Activated CD8-positive, alpha-beta memory T cell treated with anti-CD3 and anti-CD28 coated beads, Interleukin-2, amount 50 U/mL, for 4 hours (primary cell): Measurements from ENCODE around the gene DEDD2.

Experiments
- DNase-seq: peaks from one replicate; pipeline ENCODE4 v3.0.0-alpha.2; 2020

Gene DEDD2

DNA sequence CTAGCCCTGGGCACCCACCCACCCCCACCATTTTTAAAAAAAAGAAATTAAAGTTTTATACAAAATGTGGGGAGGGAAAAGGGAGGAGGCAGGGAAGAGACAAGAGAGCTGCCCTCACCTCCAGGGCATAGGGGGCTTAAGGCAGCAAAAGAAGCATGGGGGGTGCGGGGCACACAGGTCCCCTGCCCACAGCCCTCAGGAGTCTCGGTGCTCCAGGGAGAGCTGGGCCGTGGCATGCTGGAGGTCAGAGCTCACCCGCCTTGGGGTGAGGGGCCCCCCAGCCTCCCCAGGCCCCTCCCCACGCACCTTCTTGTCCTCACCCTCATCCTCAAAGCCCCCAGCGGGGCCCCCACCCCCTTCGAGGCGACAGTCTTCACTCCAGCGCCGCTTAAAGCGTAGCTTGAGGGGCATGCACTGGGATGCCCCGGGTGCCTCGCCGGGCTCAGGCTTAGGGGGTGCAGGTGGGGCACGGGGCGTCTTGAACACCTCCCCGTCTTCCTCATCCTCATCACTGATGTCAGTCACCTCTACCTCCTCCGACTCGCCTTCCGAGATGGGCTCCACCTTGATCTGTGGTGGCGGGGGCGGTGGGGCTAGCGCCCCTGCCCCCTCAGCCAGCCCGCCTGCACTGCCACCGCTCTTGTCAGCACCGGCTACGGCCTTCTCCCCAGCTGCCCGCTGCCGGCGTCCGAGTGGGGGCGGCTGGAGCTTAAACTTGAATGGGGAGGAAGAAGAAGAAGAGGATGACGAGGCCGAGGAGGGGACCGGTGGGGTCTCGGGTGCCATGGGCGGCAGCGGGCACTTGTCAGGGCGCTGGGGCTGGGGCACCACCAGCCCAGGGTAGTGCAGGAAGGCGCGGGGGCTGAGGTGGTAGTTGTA, 31.0 kb upstream of the DEDD2 start:
- DNase-seq: no peak

DNA sequence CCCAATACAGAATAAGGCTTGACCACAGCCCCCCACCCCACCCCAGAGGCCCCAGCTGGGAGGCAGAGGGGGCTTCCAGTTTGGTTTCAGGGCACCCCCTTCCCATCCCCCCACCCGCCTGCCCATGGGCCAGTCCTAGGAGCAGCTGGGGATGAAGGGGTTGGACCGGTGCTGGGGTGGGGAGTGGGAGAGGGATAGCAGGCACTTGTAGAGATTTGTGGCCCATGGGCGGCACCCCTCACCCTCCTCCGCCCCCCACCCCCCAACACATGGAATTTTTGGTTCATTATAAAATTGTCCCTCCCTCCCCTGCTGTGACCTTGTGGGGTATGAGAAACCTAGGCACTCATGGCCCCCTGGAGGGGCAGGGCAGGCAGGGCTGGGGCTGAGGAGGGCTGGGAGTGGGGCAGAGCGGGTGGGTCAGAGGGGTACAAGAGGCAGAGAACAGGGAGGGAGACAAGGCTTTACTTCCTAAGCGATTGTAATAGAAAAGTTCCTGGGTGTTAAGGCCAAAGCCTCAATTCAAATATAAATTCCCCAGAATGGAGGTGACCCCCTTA, 30.2 kb upstream of the DEDD2 start:
- DNase-seq: no peak

DNA sequence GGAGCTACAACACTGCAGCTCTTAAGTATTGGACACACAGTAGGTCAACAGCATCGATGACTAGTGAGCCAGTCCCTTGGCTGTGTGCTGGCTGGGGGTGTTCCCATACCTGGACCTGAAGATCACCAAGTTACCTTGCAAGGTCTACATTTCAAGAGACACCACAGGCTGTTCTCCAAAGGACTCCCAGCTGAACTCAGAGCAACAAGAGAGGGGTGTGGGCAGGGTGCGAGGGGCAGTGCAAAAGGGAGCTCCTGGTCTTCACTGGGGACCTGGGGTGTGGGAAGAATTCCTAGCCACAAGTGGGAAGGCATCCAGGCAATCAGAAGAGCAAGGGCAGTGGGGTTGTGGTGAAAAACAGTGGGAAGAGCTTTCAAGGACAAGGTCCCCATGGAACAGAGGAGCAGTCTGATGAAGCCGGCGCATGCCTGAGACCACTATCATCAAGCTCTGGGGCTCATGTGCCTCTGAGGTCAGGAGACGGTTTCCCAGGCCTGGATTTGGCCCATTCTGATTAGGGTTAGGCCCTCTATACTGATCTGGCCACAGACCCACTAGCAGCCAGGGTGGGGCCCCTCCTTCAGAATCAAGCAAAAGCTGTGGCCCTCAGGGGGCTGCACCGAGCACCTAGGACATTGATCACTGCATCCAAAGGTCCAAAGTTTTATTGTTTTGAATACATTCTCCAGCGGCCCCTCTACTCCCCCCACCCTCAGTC, 29.6 kb upstream of the DEDD2 start:
- no peak for DNase-seq

DNA sequence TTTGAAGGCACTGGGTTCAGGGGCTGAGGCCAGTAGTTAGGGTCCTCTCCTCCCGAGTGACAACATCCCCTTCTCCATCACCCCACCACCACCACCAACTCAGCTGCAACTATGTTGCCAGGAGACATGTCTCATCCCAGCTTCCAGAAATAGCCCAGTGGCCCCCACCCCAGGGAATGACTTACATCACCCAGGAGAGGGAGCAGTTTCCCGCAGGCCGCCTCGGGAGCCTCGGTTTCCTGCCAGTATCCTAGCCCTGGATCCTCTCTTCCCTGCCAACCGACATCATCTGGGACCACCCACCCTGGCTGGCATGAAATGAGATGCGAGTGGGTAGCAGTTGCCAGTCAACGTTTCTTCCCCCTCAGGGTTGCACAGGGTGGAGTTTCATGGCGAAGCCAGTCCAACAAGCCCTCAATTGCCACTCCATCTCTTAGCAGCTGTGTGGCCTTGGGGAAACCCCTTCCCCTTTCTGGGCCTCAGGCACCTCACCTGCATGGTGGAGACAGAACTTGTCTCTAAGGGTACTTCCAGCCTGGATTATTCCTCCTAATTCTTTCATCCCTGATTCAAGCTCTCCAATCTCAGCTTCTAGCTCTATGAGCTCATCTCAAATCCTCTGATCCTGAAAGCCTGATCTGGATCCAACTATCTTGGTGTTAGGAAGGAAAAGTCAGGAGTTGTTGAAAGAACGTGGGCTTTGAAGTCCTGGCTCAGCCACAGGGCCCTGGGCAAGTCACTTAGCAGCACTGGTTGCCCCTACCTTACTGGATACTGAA, 28.9 kb upstream of the DEDD2 start:
- DNase-seq: no peak

DNA sequence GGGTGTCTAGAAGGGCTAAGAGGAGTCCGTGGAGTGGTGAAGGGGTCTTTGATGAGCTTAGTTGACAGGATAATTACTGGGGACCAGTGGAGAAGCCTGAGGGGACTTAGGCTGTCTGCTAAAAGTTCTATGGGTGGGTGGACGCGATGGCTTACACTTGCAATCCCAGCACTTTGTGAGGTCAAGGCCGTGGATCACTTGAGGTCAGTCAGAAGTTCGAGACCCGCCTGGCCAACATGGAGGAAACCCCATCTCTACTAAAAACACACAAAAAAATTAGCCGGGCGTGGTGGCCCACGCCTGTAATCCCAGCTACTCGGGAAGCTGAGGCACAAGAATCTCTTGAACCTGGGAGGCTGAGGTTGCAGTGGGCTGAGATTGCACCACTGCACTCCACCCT, 27.8 kb upstream of the DEDD2 start:
- DNase-seq: no peak

DNA sequence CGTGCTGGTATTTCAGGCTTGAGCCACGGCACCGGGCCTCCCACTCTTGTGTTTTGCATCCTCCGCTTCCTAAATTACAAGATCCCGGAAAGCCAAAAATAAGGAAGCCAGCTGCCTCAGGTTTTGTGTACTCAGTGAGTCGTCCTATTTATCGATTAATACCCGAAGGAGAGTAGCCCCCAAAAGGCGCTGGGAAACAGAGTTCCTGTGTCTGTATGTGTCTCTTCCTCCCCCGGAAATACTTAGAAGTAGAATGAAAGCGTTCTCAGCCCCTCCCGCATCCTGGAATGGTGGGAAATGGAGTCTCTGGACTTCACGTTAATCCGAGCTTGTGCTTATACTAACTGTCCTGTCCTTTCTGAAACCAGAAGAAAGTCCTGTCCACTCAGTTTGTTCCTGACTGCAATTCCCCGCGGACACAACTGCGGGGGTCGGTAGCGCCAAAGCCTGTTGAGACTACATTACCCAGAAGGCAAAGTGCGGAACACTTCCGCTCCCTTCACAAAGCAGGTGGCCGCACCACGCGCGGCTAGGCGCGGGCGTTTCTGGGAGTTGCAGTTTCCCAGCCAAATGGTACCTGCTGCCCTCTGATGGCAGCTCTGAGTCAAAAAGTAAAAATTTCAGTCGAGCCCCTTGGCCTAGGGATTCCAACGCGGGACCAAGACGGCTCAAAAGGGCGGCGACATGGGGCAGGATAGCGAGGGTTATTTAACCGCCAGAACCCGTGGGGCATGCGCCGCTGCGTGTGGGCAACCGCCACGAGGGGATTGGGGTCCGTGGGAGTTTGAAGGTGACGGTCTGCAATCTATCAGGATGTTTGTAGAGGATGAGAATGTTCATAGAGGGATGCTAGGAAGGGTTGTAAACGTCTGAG, 27.1 kb upstream of the DEDD2 start:
- peak; percentile 89 for DNase-seq

DNA sequence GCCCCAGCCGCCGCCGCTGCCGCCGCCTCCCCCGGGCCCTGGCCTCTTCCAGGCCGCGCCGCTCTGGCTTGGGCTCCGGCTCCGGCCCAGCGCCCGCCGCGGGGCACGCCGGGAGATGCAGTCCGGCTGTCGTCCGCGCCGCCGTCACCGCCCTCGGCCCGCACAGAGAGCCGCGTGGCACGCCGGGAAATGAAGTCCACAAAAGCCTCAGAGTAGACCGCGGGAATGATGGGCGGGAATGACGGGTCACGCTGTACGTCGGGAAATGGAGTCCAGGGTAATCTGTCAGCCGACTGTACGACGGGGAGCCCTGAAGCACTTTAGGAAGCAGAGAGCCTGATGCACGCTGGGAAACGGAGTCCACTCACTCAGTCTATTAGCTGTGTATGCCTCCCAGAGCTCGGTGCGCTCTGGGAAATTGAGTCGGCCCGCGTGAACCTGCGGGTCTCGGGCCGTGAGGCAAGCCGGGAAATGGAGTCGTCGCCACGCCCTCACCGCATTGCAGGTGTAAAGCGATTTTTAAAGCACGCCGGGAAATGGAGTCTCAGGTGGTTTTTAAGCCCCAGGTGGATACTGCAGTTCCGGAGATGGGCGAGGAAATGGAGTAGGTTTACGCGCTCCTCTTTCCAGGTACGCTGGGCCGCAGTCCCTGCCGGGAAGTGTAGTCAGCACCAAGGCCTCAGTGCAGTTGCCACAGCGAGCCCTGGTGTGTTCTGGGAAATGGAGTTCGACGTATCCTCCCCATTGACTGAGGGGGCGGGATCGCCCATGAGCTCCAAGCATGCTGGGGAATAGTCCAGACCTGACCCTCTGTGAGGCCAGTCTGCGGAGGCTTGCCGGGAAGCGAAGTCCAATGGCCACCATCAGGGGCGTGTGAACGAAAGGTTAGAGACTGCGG, 25.3 kb upstream of the DEDD2 start, which contains the start of gene GSK3A:
GSK3A (minus strand) TSS at position 91 of the 898 bp plus-strand sequence. CDS start 137 bp downstream, outside the sequence.
- peak; percentile 96 for DNase-seq

DNA sequence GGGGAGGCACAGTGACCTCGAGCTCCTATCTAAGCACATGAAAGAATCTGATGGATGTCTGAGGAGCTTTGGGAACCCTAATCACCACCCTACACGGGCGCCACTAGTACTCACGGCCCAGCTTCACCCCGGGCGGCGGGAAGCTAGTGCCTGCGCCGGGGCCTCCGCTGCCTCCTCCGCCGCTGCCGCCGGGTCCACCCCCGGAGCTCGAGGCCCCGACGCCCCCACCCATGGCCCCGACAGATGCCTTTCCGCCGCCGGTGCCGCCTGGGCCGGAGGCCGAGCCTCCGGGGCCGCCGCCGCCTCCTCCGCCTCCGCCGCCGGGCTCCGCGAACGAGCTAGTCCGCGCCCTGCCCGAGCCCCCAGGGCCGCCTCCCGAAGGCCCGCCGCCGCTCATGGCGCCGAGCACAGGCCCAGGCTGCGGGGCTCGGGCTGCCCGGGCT, 24.6 kb upstream of the DEDD2 start:
- DNase-seq: no peak

DNA sequence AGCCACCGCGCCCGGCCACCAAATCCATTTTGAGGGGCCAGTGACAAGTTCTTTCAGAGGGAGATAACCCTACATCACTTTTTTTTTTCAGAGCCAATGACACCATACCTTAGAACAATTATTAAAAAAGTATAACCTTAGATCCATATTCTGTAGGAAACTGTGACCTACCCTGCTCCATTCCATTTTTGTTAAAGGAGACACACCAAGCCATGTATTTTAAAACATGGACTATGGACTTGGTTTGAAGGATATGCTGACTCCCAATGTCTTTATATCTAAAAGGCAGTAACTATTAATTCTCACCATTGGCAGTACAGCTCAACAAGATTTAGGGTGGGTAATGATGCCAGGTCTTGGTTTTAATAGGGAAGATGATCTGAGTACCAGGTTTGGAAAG, 23.8 kb upstream of the DEDD2 start:
- no peak for DNase-seq

DNA sequence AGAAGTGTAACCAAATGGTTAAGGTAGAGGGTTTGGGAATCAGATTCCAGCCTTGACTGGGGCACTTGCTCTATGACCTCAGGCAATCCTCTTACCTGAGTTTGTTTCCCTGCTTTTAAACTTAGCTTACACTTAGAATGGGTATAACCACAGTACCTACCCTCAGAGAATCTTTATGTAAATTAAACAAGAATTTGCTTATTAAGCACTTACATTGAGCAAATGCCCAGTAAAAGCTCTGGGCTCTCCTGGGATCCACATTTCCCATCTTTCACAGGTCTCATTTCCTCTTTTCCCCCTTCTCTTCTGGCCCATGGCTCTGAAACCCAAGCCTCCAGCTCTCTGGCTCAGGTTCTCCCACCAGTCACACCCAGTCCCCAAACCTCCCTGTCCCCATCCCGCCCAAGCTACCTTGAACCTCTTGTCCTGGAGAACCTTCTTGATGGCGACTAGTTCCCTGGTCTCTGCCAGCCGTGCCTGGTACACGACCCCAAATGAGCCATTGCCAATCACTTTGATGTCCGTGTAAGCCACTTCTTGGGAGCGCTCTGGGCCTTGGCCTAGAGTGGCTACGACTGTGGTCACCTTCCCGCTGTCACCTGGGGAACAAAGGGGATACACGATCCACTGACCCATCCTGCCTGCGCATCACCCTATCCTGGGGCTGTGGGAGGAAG, 22.2 kb upstream of the DEDD2 start:
- DNase-seq: no peak

DNA sequence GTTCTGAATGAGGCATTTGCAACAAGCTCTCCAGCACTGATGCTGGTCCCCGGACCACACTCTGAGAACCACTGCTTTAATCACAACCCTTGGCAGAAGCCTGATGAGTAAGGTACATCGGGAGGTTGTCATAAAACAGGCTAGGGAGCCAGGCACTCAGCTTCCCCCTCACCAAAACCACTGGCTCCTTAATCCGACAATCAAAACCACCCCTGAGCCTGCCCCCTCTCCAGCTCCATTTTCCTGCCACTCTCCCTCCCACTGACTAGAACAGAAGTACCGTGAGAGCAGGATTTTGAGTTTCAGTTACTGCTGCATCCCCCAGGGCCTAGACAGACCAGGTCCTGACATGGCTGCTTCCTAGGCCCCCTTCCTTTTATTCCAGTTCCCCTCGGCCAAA, 17.7 kb upstream of the DEDD2 start:
- no peak for DNase-seq

DNA sequence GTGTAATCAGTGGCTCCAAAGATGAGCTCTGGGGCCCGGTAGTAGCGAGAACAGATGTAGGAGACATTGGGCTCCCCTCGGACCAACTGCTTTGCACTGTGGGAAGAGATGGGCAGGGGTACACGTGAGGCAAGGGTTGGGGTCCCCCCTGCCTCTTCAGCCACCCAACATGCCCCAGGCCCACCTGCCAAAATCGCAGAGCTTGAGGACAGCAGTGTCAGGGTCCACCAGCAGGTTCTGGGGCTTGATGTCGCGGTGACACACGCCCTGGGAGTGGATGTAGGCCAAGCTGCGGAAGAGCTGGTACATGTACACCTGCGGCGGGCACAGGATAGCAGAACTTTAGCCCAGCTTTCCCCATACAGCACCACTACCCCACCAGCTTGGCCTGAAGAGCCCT, 16.9 kb upstream of the DEDD2 start:
- DNase-seq: no peak

DNA sequence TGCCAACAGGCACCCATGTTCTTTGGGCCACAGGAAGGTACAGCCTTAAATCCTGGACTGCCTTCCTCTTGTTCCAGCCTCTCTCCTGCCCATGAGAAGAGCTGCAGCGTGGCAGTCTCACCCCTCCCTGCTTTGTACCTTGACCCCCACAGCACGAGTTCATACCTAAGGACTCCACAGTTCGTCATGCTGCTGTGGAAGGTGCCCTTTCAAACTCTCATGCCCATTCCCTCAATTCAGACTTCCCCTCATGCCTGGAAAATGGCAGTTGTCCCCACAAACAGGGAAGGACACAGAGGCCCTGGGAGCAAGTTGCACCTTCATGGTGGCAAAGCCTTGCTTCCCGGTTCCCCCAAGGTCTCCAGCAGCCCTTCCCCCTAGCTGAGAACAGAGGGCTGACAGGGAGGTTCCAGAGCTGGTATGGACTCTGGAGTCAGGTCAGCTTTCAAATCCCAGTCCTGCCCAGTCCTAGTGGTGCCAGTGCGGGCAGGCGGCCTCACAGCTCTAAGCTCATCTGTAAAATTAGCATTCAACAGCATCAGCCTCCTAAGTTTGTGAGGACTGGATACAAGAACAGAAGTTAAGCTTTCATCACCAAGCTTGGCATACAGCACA, 16.3 kb upstream of the DEDD2 start:
- DNase-seq: no peak

DNA sequence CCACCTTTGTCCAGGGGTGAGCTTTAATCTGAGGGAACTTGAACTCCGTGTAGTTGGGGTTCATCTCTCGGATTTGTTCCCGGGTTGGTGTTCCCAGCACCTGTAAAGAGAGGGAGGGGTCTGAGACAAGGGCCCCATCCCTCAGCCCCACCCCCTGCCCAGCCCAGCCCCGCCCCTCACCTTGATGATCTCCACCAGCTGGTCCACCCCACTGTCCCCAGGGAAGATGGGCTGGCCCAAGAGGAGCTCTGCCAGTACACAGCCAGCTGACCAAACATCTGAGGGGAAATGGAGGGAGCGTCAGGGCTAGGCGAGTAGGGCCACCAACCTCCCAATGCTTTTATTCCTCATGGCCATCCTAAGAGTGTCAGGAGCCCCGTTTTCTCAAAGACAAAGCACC, 15.6 kb upstream of the DEDD2 start:
- no peak for DNase-seq

DNA sequence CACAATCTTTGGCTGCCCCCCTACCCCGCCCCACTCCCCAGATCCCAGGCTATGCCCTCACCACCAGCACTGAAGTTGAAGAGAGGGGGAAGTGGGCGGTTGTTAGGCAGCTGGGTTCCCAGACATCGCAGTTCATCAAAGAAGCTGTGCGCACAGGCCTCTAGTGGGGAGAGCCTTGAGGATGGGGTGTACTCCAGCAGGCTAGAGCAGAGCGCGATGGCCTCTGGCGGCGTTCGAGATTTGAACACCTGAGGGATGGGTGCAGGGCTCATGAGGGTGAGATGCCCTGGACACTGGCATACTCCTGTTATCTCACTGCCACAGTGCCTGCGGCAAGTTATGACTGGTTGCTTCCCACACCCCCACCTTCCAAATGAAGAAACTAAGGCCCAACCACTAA, 15.0 kb upstream of the DEDD2 start:
- DNase-seq: no peak

DNA sequence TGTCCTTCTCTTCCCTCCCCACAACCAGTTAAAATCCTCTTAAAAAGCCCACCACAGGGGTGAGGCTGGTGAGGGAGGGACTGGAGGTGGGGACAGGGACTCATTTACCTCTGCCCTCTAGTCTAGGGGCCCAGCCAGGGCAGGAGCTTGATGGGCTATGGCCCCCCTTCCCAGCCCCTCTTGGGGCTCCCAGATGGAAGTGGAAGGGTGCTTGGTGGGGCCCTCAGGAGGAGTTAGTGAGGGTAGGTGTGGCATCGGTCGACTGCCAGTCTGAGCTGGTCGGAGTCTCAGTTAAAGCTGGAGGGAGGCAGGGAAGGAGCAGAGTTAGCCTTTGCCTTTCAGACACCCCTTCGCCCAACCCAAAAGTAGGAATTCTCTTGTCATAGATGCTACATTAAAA, 13.1 kb upstream of the DEDD2 start:
- DNase-seq: no peak

DNA sequence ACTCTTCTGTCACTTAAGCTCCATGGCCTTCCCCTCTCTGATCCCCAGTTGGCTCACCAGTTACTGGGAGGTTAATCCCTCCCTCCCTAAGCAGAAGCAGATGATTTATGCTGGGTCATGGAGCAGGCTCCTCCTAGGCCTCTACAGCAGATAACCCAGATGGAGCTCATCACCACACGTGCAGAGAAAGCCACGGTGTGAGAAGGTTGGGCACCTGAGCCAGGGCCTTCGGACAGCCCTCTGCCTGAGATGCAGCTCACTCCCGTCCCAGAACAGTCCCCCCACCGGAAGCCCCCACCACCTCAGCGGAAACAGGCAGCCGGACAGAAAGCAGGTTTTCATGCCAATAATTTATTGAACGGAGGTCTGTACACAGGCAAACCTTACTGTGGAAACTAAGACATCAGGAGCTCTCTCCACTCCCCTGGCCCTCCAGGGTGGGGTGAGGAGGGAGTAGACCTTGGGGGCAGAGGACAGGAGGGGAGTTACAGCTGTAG, 12.4 kb upstream of the DEDD2 start:
- no peak for DNase-seq

DNA sequence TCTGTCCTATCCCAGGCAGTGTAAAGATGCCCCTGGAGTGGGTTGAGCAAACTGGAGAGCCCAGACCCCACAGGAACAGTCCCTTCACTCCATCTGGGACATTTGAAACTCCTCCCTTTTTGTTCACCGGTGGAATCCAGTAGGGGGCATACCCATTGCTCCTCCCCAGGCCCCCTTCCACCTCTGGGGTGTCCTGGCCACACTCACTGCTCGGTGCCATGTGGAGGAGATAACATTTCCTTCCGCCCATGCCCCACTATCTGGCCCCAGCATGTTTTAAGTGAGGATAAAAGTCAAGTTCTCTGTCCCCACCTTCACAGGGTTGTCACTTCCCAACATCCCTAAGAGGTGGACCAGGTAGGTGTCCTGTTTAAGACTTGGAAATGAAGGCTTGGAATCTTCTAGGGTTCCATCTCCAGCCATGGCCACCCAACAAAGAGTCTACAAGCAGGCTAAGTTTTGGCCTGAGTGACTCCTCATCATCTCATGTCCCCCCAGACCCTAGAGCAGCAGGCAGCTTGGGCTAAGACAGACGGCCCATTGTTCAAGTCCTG, 11.9 kb upstream of the DEDD2 start:
- DNase-seq: no peak

DNA sequence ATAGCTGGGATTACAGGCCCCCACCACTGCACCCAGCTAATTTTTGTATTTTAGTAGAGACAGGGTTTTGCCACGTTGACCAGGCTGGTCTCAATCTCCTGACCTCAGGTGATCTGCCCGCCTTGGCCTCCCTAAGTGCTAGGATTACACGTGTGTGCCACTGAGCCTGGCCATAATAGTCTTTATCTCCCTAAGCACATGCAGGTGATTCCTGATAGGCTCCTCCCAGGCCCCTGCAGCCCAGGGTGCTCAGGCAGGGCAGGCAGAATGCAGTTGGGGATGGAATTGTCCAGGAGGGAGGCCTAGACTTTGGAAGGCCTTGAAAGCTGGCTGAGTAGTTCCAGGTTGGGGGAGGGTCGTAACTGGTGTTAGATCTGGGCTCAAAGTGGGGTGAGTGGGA, 11.2 kb upstream of the DEDD2 start:
- no peak for DNase-seq
